Epithelial cell of esophagus (primary cell): ENCODE results near the gene RTN4.

Experiments used
- DNase-seq: peaks from one replicate; pipeline ENCODE4 v3.0.0; 2010; ENCODE audit warnings: low read depth
- H3K4me3 ChIP-seq: 2 replicates; pipeline ENCODE4 v1.5.1; 2011; ENCODE audit warnings: mild to moderate bottlenecking, low read length, control low read depth
- CTCF ChIP-seq: IDR thresholded peaks from 2 replicates; pipeline ENCODE4 v1.5.1; 2011; ENCODE audit warnings: low read depth, mild to moderate bottlenecking, low read length, control low read depth, inconsistent platforms; ENCODE audit not compliant: insufficient read depth; ENCODE audit errors: missing control alignments

RTN4 gene

GRCh38 chr2:54927751-54928615 is 122.3 kb downstream of the RTN4 start:
- no peak for TF ChIP-seq CTCF
- H3K4me3 ChIP-seq: no peak overlapping the region
- no peak for DNase-seq

- no peak overlapping the region for H3K4me3 ChIP-seq
- no peak for TF ChIP-seq CTCF
- no peak for DNase-seq
Observed at GRCh38 chr2:54927085-54927750, 123.0 kb downstream of the RTN4 start.

GRCh38 chr2:54925022-54925421 is 125.2 kb downstream of the RTN4 start:
- no peak overlapping the region for H3K4me3 ChIP-seq
- DNase-seq: no peak
- no peak for TF ChIP-seq CTCF

- DNase-seq: no peak
- H3K4me3 ChIP-seq: no peak overlapping the region
Observed at GRCh38 chr2:54924121-54924520, 126.1 kb downstream of the RTN4 start.

More at GRCh38 chr2:54924121-54924520, 126.1 kb downstream of the RTN4 start:
- no peak for TF ChIP-seq CTCF
